GM19043 (cell line): ENCODE results near the gene SLC4A9.

Source experiments
- ATAC-seq: cut with Tn5 transposase; IDR thresholded peaks from one replicate; pipeline ENCODE4 v1.9.1; 2021; ENCODE audit warnings: low read depth; ENCODE audit not compliant: unreplicated experiment

Gene SLC4A9

DNA sequence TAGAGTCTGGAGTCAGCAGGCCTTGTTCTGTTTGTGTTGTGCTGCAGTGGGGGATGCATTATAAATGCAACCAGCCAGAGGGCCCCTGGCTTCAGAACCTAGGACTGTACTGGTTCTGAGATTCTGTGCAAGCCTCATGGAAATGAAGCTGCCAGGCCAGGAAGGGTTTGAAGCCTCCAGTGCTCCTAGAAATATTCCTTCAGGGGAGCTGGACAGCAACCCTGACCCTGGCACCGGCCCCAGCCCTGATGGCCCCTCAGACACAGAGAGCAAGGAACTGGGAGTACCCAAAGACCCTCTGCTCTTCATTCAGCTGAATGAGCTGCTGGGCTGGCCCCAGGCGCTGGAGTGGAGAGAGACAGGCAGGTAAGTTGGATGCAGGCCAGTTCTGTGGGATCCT is at the start of gene SLC4A9:
Gene SLC4A9 (plus strand): TSS at position 94 of the 400 bp plus-strand sequence. CDS start 43 bp downstream, at position 137.
- no peak for ATAC-seq

- no peak for ATAC-seq
Measured at GRCh38 chr5:140310434-140310833, 49.6 kb upstream of the SLC4A9 start.

DNA sequence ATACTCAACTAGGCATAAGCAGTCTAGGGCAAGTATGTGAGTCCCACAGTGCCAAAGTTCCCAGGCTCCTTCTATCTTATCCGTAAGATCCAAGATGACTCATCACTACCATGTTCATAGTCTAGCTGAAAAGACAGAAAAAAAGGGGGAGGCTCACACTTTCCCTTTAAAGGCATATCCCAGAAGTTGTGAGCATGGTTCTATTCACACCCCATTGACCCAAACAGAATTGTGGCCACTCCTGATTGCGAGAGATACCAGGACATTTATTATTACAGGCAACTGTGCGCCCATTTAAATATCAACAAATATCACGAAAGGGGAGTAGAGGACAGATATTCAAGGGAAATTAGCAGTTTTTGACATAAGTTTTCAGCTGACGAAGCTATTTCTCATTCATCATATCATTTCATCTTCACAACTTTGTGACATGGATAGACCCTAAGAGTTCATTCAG is 49.0 kb upstream of the SLC4A9 start:
- no peak for ATAC-seq

DNA sequence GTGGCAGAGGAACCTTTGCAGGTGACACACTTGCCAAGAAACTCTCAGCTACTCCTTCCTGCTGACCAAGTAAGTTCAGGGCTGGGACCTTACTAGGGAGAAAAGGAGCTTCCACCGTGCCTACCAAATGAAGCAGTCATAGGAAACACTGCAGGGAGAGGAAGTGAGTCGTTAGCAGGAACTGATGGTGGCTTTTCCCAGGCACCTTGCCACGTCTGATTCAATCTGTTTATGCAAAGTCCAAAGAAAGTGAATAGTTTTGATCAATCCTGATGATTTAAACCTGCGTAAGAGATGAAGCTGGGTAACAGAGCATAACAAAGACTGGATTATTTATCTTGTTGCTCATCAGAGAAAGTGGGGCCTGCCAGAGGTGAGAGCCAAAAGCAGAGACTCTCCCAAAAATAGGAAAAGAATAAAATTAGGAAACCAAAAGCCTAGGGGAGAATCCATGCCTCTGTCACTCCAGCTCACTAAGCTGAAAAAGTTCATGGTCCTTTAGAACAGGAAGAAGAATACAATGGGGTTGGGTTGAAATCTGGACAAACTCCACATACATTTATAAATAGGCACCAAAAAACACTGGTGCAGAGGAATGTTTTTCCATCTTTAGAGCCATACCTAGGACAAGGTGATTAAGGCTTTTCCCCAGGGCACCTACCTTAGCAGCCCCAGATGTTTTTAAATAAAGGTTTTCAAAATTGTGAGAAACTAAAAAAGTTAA is 47.8 kb upstream of the SLC4A9 start:
- no peak for ATAC-seq

DNA sequence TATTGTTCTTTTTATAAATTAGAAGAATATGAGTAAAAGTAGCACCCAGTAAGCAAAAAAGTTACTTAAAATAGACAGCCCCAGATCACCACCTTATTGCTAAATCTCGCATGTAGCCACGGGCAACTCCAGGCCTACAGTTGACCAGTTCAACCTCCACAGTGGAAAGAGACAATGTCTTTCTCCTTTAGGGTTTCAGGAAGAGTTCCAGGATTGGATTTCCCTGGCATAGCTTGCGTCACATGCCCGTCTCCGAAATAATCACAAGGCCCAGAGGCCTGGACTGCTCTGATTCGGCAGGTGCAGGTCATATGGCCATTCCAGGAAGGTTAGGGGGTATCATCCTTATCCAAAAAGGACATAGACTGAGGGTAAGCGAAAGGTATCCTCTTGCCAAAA is 47.2 kb upstream of the SLC4A9 start:
- no peak for ATAC-seq

GRCh38 chr5:140317859-140318258 is 42.1 kb upstream of the SLC4A9 start:
- no peak for ATAC-seq

DNA sequence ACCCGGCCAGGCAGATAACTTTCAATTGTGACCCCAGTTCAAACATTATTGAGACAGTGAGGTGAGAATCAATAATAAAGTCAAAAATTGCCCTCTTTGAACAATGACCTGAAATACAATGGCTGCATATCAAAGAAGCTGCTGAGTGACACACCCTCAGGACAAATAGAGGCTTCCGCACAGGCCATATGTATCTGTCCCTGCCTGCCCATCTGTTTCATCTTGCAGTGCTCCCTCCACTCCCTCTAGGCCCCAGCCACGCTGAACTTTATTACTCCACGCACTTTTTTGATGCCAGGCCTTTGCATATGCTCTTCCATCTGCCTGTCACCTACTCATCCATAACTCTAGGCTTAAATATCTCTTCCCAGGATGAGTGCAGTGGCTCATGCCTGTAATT is 41.2 kb upstream of the SLC4A9 start:
- no peak for ATAC-seq

DNA sequence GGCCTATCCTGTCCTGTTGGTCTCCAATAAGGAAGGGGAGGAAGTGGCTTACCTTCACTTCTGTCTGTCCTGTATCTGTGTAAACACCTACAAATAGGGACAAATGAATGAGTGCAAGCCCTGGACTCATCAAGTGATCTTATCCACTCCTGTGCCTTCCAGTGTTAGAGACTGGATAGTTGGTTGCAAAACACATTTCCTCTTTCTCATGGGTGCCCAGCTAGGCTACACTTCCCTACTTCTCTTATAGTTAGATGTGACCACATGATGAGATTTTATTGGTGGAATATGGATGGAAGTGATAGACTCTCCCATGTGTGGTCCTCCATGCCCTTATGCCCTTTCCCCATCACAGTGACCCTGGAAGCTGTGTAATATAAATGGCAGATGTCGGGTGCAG is 40.2 kb upstream of the SLC4A9 start:
- ATAC-seq: no peak

DNA sequence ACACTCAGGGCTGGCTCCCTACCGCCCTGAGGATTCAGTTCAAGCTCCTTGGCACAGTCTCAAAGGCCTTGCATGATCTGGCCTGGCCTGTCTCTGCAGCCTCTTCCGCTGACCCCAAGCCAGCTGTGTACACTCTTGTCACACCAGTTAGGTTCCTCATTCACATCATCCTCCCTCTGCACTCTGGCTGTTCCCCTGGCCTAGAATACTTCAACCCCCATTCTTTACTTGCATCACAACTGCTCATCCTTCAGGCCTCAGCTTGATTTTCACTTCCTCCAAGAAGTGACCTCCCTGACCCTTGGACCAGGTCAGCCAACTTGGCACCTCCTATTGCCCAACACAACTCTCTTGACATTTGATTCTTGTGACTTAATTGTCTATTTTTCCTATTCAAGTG is 38.2 kb upstream of the SLC4A9 start:
- ATAC-seq: no peak

DNA sequence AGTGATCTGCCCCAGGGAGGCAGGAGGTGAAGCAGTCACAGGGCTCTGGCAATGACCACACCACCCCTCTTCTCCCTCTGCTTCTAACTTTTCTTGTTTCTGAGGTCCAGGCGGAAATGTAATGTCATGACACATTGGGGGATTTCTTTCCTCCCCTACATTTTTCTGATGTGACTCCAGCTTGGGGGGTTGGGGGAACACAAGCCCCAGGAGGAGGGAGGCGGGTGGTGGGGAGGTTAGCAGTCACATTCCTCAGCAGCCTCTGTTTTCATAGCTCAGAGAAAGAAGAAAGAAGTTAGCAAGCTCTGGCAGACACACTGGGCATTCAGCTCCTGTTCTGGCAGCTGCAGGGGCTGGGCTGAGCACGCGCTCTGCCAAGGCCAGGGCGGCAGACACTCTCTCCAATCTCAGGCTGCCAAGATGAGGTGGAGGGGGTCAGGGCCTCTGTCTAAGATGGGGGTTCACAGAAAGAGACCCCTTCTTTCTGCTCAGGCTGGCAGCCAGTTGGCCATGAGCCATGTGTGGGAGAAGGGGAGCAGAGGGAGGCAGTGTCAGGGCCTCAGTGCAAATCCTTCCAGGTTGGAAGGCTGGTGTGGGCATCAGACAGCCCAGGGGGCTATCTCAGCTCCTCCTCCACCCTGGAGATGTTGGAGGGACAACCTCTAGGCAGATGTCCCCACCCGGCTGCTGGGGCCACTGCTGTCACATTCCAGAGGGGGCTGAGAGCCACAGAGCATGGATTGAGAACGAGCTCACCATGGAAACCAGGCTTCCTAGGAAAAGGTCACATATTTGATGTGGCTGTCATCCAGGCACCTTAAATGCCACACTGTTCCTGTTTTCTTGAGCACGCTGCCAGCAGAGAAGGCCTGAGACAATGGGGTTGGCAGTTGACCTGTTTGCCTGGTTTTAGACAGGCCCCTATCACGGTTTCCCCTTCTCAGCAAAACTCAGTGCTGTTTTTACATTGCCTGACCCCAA is 37.0 kb upstream of the SLC4A9 start:
- no peak for ATAC-seq

- no peak for ATAC-seq
Measured at GRCh38 chr5:140324041-140324600, 35.9 kb upstream of the SLC4A9 start.

DNA sequence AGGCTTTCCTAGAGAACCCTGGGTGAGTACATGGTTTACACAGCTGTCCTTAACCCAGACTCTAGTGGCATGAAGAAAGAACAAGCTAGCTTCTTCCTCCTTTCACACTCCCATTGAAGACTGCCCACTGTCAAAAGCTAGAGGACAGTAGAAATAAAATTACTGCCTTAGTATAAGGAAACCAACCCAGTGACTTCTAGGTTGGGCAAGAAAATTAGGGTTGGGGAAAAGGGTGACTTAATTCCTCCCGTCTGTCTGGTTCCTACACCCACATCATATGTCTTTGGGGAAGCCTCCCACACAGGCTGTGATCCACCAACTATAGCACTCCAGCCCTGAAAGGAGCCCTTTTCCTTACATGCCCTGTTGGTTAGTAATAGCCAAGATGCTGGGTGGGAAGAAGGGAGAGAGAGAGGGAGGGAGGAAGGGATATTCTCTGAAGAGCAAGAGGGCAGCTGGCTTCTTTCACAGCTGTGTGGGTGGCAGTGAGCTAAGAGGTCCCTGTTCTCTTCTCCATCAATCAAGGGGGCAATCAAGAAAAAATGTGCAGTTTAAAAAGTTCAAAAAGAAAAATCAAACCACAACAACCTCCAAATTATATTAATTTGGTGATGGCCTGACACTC is 35.3 kb upstream of the SLC4A9 start:
- no peak for ATAC-seq

DNA sequence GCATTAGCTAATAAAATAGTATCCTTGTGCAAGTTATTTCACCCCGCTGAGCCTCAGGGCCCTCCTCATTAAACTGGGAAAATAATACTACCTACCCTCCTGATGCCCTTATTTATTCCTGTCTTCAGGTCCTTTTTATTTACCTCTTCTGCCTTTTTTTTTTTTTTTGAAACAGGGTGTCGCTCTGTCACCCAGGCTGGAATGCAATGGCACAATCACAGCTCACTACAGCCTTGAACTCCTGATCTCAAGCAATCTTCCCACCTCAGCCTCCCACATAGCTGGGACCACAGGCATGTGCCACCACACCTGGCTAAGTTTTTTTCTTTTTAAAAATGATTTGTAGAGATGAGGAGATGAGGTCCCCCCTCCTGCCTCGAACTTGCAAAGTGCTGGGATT is 34.5 kb upstream of the SLC4A9 start:
- no peak for ATAC-seq

- no peak for ATAC-seq
Measured at GRCh38 chr5:140327589-140327988, 32.4 kb upstream of the SLC4A9 start.

GRCh38 chr5:140328036-140328764 is 31.8 kb upstream of the SLC4A9 start:
- no peak for ATAC-seq

DNA sequence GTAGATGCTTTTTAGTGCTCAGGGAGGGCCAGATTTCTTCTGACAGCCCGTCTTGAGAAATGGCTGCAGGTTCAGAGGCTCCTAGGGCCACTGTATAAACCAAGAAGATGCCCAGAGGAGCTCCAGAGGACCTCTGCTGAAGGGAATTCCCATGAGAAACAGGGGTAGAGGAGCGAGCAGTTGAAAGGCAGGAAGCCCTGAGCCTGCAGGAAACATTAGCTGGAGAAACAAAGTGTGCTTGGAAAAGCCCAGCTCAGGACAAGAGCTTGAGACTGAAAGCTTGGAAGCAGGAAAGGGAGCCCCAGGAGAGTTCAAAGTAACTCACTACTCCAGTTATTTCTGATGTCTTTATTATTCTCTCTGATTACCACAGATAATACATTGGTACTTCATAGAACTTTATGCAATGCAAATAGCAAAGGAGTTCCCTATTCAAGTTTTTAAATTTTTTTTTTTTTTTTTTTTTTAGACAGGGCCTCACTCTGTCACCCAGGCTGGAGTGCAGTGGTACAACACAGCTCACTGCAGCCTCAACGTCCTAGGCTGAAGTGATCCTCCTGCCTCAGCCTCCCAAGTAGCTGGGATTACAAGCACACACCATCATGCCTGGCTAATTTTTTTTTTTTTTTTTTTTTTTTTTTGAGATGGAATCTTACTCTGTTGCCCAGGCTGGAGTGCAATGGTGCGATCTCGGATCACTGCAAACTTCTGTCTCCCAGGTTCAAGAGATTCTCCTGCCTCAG is 30.1 kb upstream of the SLC4A9 start:
- no peak for ATAC-seq

DNA sequence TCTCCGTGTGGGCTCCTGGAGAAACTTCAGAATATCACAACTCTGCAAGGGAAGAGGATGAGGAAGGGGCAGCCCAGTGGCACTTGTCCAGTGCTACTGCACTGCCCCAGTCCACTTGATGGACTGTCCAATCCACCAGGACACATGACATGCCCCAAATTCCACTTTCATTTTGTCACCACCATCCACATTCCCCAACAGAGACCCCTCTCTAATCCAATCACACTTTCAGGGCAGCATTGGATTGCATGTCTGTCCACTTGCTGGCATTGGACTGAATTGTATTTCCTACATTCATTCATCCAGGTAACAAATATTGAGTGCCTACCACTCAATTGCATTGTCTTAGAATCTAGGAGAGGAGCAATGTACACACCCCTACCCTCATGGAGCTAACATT is 28.4 kb upstream of the SLC4A9 start:
- no peak for ATAC-seq

DNA sequence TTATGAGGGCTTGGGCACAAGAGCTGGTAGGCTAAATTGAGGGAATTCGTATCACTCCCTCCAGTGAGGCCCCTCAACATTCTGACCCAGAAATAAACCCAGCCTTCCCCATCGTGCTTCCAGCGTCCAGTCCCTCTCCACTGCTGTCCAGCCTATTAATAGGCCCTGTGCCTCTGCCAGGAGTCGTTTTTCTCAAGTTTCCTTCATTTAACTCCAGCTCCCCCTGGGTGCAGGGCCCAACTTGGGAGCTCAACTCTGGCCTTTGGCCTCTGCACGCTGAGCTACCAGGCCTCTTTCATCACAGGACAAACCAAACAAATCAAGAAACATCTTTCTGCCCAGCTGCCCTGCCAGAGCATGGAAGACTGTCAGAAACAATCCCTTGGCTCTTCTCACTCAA is 23.6 kb upstream of the SLC4A9 start:
- no peak for ATAC-seq

GRCh38 chr5:140337880-140338279 is 22.1 kb upstream of the SLC4A9 start:
- no peak for ATAC-seq

GRCh38 chr5:140338336-140338735 is 21.7 kb upstream of the SLC4A9 start:
- ATAC-seq: no peak
